Hematopoietic multipotent progenitor cell treated with erythropoietin and hydrocortisone succinate and interleukin-3 and kit ligand, for 8 days (in vitro differentiated cells): ENCODE measurements around the gene METTL8.
"Not testable (repeated sequence)": the region's sequence is repeated elsewhere in the genome, so short reads cannot be mapped to it uniquely, and the experiment has no call there.

ENCODE experiments used
- DNase-seq: peaks from one replicate; pipeline ENCODE4 v3.0.0-alpha.2; 2015

The METTL8 gene

GRCh38 chr2:171394164-171394740, 39.5 kb downstream of the METTL8 start:
- DNase-seq: peak; percentile 34

DNA sequence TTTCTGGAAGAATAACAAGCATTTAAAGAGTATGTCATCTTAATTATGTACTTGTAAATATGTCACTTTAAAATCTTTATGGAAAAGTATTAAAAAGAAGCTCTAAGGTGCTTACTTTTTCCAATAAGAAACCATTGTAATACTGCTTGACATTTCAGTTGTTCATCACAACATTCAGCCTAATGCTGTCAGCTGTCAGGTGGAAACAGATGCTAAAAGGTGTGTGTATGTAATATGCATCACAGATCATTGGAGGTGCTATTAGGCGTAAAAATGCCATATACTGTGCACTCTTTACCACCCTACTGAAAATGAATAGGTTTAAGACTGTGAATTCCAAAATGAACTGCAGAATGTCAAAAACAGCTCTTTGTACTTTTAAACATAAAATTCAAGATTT, 40.3 kb downstream of the METTL8 start:
- no peak for DNase-seq

- no peak for DNase-seq
Observed at GRCh38 chr2:171391532-171391931, 42.3 kb downstream of the METTL8 start.

GRCh38 chr2:171390941-171391516, 42.8 kb downstream of the METTL8 start:
- DNase-seq: no peak

DNA sequence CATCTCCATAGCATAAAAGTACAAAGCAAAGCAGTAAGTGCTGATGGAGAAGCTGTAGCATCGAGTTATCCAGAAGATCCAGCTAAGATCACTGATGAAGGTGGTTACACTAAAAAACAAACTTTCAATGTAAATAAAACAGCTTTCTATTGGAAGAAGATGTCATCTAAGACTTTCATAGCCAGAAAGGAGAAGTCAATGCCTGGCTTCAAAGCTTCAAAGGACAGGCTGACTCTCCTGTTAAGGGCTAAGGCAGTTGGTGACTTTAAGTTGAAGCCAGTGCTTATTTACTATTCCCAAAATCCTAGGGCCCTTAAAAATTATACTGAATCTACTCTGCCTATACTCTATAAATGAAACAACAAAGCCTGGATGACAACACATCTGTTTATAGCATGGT, 44.0 kb downstream of the METTL8 start:
- no peak for DNase-seq

GRCh38 chr2:171389325-171389724, 44.5 kb downstream of the METTL8 start:
- no peak for DNase-seq

DNA sequence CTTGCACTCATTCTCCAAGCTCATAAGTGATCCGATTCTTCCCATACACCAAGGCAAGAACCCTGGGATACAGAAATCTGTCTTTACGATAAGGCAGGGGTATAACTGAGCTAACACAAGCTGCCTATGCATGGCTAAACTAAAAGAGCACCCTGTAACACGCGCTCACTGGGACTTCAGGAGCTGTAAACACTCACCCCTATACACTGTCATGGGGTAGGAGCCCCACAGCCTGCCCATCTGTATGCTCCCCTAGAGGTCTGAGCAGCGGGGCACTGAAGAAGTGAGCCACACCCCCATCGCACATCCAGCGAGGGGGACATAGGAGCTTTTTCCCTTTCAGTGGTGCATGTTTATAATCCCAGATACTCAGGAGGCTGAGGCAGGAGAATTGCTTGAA, 46.7 kb downstream of the METTL8 start:
- DNase-seq: no peak

GRCh38 chr2:171386627-171387026, 47.2 kb downstream of the METTL8 start:
- DNase-seq: no peak

DNA sequence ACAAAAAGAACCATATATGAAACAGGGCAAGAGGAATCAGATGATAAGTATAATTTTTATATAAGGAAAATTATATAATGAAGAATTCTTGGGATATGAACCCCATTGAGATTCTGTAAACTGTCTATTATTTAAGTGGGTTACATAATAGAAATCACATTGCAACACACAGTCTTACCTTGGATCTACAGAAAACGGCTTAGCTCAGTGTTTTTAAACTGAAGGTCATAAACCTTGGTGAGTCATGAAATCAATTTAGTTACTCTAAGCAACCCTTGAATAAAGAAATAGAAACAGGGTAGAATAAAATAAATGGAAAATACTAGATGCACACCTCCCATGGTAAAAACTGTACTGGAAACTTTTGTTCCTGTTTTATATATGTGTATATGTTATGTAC, 50.7 kb downstream of the METTL8 start:
- DNase-seq: no peak

GRCh38 chr2:171382175-171382574, 51.6 kb downstream of the METTL8 start:
- not testable (repeated sequence) for DNase-seq

DNA sequence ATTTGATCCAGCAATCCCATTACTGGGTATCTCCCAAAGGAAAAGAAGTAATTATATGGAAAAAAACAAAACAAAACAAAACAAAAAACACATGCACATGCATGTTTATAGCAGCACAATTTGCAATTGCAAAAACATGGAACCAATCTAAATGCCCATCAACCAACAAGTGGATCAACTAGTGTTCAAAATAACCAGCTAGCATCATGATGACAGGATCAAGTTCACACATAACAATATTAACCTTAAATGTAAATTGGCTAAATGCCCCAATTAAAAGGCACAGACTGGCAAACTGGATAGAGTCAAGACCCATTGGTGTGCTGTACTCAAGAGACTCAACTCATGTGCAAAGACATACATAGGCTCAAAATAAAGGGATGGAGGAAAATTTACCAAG, 55.9 kb downstream of the METTL8 start:
- DNase-seq: not testable (repeated sequence)

- no peak for DNase-seq
Observed at GRCh38 chr2:171367692-171368091, 66.1 kb downstream of the METTL8 start.

DNA sequence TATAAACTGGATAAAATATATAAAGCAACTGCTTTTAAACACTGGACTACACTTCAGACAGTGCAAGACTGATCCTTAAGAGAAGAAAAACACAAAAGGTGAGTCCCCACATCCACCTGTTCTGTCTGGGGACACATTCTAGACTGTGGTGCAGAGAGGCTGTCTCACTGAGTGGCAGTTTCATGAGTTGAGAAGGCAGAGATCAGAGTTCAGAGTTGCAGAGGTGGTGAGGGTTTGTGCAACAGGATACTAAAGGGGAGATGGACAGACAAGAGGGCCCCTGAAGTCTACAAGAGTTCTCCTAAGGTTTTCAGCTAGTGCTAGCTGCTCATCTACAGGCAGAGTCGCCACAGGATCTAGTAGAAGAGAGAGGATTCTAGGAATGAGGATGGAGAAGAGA, 68.0 kb downstream of the METTL8 start:
- no peak for DNase-seq

DNA sequence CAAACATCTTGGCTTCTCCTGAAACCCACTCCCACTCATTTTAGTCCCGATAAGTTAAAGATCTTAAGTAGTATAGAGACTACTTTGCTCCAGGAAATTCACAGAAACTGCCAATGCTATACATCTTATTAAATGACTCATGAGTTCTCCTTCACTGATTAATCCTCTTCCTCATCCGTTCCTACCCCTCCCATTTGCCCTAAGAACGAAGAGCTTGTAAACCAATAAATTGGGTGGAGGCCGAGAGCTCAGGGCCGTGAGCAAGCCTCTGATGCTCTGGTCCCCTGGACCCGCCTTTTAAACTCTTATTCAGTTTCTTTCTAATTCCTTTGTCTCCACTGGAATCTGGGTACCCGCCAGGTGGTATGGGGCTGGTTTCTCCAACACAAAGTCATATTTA, 68.6 kb downstream of the METTL8 start:
- DNase-seq: no peak

- DNase-seq: no peak
Observed at GRCh38 chr2:171362396-171362795, 71.4 kb downstream of the METTL8 start.

GRCh38 chr2:171360905-171361304, 72.9 kb downstream of the METTL8 start:
- no peak for DNase-seq

DNA sequence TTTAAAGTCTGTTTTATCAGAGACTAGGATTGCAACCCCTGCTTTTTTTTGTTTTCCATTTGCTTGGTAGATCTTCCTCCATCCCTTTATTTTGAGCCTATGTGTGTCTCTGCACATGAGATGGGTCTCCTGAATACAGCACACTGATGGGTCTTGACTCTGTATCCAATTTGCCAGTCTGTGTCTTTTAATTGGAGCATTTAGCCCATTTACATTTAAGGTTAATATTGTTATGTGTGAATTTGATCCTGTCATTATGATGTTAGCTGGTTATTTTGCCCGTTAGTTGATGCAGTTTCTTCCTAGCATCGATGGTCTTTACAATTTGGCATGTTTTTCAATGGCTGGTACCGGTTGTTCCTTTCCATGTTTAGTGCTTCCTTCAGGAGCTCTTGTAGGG, 80.0 kb downstream of the METTL8 start:
- DNase-seq: not testable (repeated sequence)

- DNase-seq: no peak
Observed at GRCh38 chr2:171348056-171348455, 85.7 kb downstream of the METTL8 start.

GRCh38 chr2:171347591-171348032, 86.2 kb downstream of the METTL8 start:
- DNase-seq: no peak

GRCh38 chr2:171346723-171347557, 86.8 kb downstream of the METTL8 start:
- DNase-seq: no peak

DNA sequence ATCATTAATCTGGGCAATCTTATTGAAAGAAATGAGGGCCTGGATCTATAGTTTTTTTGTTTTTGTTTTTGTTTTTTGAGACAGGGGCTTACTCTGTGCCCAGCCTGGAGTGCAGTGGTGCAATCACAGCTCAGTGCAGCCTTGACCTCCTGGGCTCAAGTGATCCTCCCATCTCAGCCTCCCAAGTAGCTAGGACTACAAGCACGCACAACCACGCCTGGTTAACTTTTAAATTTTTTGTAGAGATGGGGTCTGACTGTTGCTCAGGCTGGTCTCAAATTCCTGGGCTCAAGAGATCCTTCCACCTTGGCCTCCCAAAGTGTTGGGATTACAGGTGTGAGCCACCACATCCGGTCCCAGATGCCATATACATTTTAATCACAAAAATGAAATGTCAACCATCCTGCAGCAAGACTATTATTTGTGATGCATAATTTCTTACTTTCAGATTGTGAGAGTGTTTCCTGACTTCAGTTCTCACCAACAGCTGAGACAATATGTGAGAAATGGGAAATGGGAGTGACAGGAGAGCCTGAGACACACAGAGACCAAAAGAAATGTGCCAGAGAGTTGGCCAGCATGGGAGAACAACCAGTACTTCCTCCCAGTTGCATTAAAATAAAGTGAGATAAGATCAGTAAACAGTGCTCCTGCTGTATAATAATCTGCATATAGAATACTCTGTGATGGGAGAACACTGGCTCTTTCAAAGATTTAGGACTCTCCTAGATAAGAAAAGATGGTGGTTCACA, 87.6 kb downstream of the METTL8 start:
- DNase-seq: no peak

- DNase-seq: no peak
Observed at GRCh38 chr2:171344182-171344581, 89.6 kb downstream of the METTL8 start.

DNA sequence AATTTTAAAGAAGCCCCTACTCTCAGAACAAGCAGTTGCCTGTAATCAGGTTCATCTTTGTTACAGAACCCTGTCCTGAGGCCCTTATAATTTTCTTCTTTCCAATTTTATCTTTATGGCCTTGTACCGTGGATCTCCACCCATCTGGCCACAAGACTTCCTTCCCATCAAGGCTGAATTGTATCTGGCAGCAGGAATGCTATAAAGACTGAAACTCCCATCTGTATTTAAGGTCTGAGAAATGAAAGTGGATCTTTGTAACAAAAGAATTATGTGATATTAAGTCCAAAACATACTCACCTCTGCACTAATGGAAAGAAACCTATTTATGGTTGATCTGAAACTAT, 91.8 kb downstream of the METTL8 start:
- peak; percentile 12 for DNase-seq
